Stimulated activated CD4-positive, alpha-beta T cell treated with anti-CD3 and anti-CD28 coated beads, Interleukin-1b, Interleukin-23, amount 100 ng/mL, for 24 hours (primary cell): Measurements from ENCODE around the gene C2CD2.
A peak's percentile ranks its signal among the peaks of the same experiment; 100 is the strongest.

ENCODE experiments used
- DNase-seq, 4 experiments: peaks; one replicate each; pipeline ENCODE4 v3.0.0-alpha.2; 2020; ENCODE audit warnings: low read depth in 4 of 4, low spot score in 1 of 4

The C2CD2 gene

GRCh38 chr21:41933313-41934079 lies 20.3 kb downstream of the C2CD2 start:
- no peak for DNase-seq

DNA sequence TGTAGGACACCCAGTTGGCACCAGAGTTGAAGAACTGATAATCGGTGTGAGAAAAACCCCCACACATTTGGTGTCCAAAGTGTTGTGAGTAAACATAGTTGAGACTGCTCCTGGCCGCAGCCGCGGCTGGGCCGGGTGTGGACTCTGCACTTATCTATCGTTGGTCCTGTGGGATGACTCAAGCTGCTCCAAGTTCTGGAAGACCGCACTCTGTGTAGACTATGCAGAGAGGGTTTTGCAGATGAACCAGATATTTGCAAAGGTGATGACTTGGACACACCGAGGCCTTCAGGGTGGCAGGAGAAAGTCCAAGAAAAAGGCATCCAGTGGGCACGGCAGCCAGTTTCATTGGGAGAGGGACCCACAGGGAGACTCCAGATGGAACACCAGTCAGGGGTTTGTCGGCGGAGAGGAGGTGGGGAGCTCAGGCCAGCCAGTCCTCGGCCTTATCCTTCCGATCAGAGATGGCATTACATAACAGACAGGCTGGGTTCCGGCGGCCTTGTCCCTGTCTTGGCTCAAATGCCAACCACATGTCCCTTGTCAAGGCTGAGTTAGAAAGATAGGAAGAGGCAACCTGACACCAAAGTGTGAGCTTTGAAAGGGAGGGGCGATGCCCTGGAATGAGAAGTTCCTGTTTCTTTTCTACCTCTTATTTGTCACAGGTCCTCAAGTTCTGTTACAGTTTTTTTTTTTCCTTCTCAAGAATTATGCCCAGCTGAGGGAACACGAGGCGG lies 21.1 kb downstream of the C2CD2 start:
- DNase-seq: no peak

- no peak for DNase-seq
Measured at GRCh38 chr21:41932191-41932575, 21.6 kb downstream of the C2CD2 start.

DNA sequence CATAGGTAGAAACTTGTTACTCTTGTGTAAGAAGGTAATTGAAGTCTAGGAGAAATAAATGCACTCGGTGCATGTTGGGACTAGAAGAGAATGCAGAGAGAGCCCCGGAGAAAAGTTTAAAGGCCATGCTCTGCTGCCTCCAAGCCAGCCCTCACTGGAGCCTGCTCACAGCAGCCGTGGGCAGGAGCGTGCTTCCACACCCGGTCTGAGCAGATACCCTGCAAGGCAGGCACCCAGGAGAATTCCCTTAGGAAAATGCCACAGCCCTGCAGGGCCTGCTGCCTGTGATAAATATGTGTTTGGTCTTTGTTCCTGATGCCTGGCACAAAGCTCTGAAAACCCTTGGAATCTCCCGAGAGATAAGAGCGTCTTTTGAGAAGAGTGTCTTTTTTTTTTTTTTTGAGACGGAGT lies 22.8 kb downstream of the C2CD2 start:
- DNase-seq: no peak

GRCh38 chr21:41929248-41929647 lies 24.6 kb downstream of the C2CD2 start:
- DNase-seq: no peak

GRCh38 chr21:41928621-41929220 lies 25.1 kb downstream of the C2CD2 start:
- no peak for DNase-seq

DNA sequence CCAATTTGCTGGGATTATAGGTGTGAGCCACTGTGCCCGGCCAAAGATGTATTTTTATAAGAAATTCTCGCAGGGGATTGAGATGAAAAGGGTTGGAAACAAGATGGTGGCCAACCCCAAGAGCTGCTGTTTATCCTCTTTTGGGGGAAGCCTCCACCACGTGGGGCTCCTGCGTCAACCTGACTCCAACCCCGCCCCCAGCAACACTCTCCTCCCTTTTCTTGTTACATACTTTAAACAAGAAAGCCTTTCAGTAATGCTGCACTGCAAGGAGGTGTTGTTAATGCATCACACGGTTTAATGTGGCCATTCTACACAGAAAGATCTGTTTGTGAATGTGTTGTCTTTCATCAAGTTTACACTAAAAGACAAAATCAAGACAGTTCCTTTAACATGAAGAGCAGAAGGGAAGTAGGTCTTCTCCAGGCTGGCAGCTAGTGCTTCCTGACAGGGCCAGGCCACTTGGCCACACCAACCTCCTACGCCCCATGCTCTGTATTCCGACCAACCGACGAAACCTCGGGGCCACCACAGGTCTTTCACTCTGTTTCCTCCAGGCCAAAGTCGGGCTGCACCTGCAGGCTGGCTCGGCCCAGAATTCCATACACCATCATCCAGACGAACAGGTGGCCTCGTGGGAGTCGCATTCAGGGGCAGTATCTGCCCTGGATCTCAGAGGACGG lies 25.9 kb downstream of the C2CD2 start:
- no peak for DNase-seq

DNA sequence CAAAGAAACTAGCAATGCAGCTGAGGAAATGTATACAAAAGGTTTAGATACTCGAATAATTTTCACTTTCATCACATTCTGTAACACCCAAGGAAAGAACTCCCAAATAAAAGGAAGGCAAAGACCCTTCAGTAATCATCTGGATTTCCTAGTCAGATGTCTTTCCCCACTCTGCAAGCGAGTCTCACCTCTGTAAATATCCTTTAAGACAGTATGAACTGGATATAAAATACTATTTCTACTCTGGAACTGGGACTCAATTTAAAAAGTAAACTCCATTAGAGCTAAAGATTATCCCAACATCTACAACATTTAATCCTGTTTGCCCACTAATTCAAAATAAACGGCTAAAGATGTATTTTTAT lies 27.0 kb downstream of the C2CD2 start:
- no peak for DNase-seq

- peak in 1 of 4 experiments; percentile 2 for DNase-seq
Measured at GRCh38 chr21:41926117-41926806, 27.6 kb downstream of the C2CD2 start.

GRCh38 chr21:41925767-41926116 lies 28.1 kb downstream of the C2CD2 start:
- no peak for DNase-seq

DNA sequence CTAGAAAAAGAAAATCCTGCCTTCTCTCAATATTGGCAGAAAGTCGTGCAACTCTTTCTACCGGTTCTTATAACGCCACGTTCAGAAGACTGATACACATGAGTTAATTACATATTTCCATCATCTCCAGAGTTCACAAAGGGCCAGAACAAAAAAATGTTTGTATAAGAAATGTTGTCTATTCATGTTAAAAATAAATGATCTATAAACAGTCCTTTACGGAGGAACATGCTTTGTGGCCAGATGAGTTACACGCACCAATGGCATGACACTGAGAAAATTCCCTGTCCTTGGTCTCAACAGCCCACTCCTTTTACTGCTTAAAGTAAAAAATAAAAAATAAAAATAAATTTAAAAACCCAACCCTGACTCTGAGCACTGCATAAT lies 29.5 kb downstream of the C2CD2 start:
- DNase-seq: no peak

DNA sequence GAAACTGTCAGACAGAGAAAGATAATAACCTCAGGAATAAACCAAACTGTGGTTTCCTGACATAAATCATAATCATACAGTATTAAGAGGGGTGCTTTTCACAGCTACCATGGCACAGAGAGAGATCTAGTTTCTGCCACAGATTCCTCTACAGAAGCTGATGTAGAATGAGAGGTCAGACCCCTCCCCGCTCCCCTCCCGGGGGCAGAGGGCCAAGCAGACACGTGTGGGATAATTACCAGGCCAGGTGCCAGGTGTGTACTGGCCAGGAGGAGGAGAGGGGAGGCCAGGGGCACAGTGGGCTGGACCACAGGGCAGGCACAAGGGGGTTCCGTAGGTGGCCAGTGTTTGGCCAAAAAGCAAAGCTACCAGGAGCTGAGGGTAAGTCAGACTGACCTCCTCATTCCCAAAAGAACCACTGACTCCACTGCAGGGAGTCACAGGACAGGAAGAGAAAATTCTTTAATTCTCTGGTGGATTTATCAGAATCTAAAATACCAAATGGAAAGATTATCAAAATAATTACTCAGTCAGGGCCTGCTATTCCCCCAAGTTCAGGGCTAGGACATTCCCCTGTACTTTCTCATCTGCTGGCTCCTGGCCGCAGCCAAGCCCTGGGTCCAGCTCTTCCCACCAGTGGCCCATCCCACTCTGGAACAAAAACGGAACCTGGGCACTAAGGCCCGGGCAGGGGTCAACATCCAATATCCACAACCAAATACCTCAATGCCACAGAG lies 30.0 kb downstream of the C2CD2 start:
- DNase-seq: no peak

GRCh38 chr21:41923186-41923585 lies 30.6 kb downstream of the C2CD2 start:
- no peak for DNase-seq

- DNase-seq: no peak
Measured at GRCh38 chr21:41921021-41921420, 32.8 kb downstream of the C2CD2 start.

GRCh38 chr21:41920476-41920875 lies 33.3 kb downstream of the C2CD2 start:
- DNase-seq: no peak

DNA sequence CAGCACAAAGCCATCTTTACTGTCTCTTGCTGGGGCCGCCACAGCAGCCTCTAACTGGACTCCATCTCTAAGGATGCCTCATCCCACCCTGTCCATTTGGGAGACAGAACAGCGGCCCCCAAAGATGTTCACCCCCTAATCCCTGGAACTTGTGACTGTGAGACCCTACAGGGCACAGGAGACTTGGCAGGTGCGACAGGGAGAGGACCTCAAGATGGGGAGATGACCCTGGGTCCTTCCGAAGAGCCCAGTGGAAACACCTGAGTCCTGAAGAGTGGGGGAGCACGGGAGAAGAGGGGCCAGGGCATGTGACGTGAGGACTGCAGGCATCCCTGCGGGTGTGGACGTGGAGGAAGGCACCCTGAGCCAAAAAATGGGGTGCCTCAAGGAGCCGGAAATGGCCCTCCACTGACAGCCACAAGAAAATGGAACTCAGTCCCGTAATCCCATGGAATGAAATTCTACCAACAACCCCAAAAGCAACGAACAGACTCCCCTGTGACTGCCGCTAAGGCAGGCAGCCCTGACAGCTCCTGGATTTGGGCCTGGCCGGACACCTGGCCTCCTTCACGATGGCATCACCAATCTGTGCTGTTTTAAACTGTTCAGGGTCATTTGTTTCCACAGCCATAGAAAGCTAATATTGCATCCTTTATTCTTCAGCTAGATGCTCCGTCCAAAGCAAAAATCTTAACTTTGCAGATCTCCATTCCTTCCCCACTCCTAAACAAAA lies 34.0 kb downstream of the C2CD2 start:
- DNase-seq: no peak

DNA sequence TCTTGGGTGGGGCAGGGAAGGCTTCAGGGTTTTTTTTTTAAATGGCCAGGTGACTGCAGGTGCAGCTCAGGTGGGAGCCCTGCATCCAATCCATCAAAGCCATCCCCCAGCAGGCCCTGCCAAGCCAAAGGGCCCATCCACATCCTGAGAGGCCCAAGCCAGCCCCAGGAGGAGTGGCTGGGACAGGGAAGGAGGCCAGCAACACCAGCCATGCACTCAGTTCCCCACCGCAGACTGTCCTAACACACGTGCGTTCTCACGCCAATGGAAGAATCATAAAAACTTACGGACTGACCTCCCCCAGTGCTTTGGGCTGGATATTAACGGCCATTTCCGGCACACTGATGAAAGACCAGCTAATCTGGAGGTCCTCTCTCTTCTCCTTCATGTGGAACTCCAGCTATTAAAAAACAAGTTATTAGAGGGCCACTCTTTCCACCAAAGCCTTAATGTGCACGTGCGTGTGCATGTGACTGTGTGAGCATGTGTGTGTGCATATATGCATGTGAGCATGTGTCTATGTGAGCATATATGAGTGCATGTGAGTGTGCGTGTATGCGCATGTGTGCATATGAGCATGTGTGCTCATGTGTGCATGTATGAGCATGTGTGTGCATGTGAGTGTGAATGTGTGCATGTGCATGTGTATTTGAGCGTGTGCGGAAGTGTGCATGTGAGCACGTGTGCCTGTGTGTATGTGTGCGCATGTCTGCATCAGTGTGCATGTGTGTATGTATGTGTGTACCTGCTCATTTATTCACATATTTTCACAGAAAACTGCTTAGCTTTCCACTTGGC lies 35.1 kb downstream of the C2CD2 start:
- no peak for DNase-seq

GRCh38 chr21:41917531-41917930 lies 36.3 kb downstream of the C2CD2 start:
- no peak for DNase-seq

DNA sequence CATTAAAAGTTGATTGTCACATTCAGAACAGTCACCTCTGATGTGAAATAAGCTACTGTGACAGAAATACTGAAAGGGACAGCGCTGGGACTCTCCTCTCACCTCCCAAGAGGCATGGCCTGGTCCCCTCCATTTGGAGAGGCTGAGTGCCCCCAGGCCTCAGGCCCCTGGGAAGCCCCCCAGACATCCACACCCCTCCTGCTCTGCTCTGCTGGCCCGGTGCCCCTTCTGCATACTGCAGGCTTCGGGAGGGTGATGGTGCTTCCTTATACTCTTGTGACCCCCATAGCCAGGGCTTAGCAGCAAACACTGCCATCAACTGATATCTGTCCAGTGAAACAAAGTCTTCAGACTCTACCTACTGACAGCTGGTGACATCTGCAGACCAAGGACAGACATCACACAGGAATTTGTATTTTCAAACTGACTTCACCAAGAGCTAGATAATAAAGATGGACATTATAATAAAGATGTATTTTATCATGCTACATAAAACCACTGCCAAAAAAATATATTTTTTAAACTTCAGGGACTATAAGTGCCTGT lies 36.9 kb downstream of the C2CD2 start:
- no peak for DNase-seq
